ENCODE results near the gene TRAF3.
"Not testable (repeated sequence)": the region's sequence is repeated elsewhere in the genome, so short reads cannot be mapped to it uniquely, and the experiment has no call there.

The TRAF3 gene

GRCh38 chr14:102752239-102752847 is 24.9 kb upstream of the TRAF3 start:
- no peak for DNase-seq

- no peak for DNase-seq
These were observed 22.6 kb upstream of the TRAF3 start for GRCh38 chr14:102754370-102755262.

GRCh38 chr14:102757646-102758045 is 19.6 kb upstream of the TRAF3 start:
- DNase-seq, result no peak

GRCh38 chr14:102758087-102758486 is 19.2 kb upstream of the TRAF3 start:
- DNase-seq, result no peak

GRCh38 chr14:102759456-102760187 is 17.6 kb upstream of the TRAF3 start:
- no peak for DNase-seq

GRCh38 chr14:102760496-102761193 is 16.6 kb upstream of the TRAF3 start:
- DNase-seq, result no peak

- DNase-seq, result no peak
These were observed 16.0 kb upstream of the TRAF3 start for GRCh38 chr14:102761206-102761605.

- DNase-seq, result no peak
These were observed 13.0 kb upstream of the TRAF3 start for GRCh38 chr14:102764220-102764671.

GRCh38 chr14:102765770-102766169 is 11.5 kb upstream of the TRAF3 start:
- DNase-seq, result not testable (repeated sequence)

- no peak for DNase-seq
These were observed 8.8 kb upstream of the TRAF3 start for GRCh38 chr14:102768223-102769048.

GRCh38 chr14:102769049-102769327 is 8.3 kb upstream of the TRAF3 start:
- no peak for DNase-seq

GRCh38 chr14:102770147-102771123 is 6.8 kb upstream of the TRAF3 start:
- DNase-seq, result no peak

- no peak for DNase-seq
These were observed 6.1 kb upstream of the TRAF3 start for GRCh38 chr14:102771144-102771543.

- DNase-seq, result no peak
These were observed 4.3 kb upstream of the TRAF3 start for GRCh38 chr14:102772781-102773570.

GRCh38 chr14:102774391-102775153 is 2.7 kb upstream of the TRAF3 start:
- DNase-seq, result peak; percentile 18

GRCh38 chr14:102775855-102776760 is 1.1 kb upstream of the TRAF3 start:
- no peak for DNase-seq

GRCh38 chr14:102777711-102778337 is 575 bp downstream of the TRAF3 start:
- DNase-seq, result no peak
